ENCODE results near the gene ACER3. TPM values are rescaled to one million over a fixed set of nuclear protein-coding genes. Genes with fewer than 3 reads are reported as not detected.

ACER3 gene
- polyA plus RNA-seq, 3 donors, result 22.9 to 45.4 (median 23.6) TPM

GRCh38 chr11:76889411-76889975 is 28.8 kb downstream of the ACER3 start:
- no peak overlapping the region for H2AFZ ChIP-seq (ENCODE audit: insufficient read depth, low read depth, low read length, poor library complexity, severe bottlenecking)
- no peak overlapping the region for H3K27ac Mint-ChIP-seq
- H3K4me1 Mint-ChIP-seq, result peaks cover 29% of the 10 kb centered on the region
- peaks cover 11 to 14% of the 10 kb centered on the region in 2 donors for H3K36me3 Mint-ChIP-seq
- no peak overlapping the region for H3K4me2 ChIP-seq (replicated peaks; ENCODE audit: extremely low read depth, low read length, poor library complexity, severe bottlenecking)
- DNase-seq, result no peak
- peaks cover 13 to 14% of the 10 kb centered on the region in 2 donors for H3K4me1 ChIP-seq (ENCODE audit: control insufficient read depth in 1 of 2, insufficient read depth in 2 of 2, low read length in 2 of 2)
- H3K9ac ChIP-seq (ENCODE audit: insufficient read depth, low read length, poor library complexity, severe bottlenecking), result no peak overlapping the region
- H3K4me3 ChIP-seq (replicated peaks in 1 of 3; ENCODE audit: low read depth in 2 of 3, low read length in 3 of 3), result no peak overlapping the region
- peaks cover 99% of the 10 kb centered on the region for H4K20me1 ChIP-seq (ENCODE audit: insufficient read depth, low read length)
- no peak overlapping the region for H3K27ac ChIP-seq (ENCODE audit: low read depth in 1 of 2, low read length in 2 of 2)
- no peaks in the 10 kb centered on the region for H3K9me3 Mint-ChIP-seq
- TF ChIP-seq, protein P1, sequence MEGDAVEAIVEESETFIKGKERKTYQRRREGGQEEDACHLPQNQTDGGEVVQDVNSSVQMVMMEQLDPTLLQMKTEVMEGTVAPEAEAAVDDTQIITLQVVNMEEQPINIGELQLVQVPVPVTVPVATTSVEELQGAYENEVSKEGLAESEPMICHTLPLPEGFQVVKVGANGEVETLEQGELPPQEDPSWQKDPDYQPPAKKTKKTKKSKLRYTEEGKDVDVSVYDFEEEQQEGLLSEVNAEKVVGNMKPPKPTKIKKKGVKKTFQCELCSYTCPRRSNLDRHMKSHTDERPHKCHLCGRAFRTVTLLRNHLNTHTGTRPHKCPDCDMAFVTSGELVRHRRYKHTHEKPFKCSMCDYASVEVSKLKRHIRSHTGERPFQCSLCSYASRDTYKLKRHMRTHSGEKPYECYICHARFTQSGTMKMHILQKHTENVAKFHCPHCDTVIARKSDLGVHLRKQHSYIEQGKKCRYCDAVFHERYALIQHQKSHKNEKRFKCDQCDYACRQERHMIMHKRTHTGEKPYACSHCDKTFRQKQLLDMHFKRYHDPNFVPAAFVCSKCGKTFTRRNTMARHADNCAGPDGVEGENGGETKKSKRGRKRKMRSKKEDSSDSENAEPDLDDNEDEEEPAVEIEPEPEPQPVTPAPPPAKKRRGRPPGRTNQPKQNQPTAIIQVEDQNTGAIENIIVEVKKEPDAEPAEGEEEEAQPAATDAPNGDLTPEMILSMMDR (IDR thresholded peaks at IDR 0.05), result no peak
- peaks cover 3 to 22% of the 10 kb centered on the region in 2 donors for H3K36me3 ChIP-seq (replicated peaks in 1 of 2; ENCODE audit: control insufficient read depth in 1 of 2, insufficient read depth in 2 of 2, low read length in 2 of 2)
- no CpG with 5 or more reads among the region's 1 CpG for WGBS (ENCODE audit: insufficient coverage)
- H3K4me3 Mint-ChIP-seq, result no peak overlapping the region
- H3K27me3 Mint-ChIP-seq (ENCODE audit: low read depth in 3 of 3), result no peaks in the 10 kb centered on the region
- H3K27me3 ChIP-seq (ENCODE audit: control insufficient read depth in 2 of 2, insufficient read depth in 2 of 2, low read length in 2 of 2), result no peaks in the 10 kb centered on the region
- H3K79me2 ChIP-seq (ENCODE audit: insufficient read depth, low read length), result peaks cover 89% of the 10 kb centered on the region
- no peaks in the 10 kb centered on the region for H3K9me3 ChIP-seq (replicated peaks in 1 of 2; ENCODE audit: control insufficient read depth in 1 of 2, insufficient read depth in 1 of 2, low read length in 2 of 2)
- intact Hi-C loops (cut with micrococcal nuclease), result no loop called here

GRCh38 chr11:76890329-76890728 is 29.6 kb downstream of the ACER3 start:
- Histone ChIP-seq H3K9ac (ENCODE audit: insufficient read depth, low read length, poor library complexity, severe bottlenecking) (no peak overlapping the region), H2AFZ (ENCODE audit: insufficient read depth, low read depth, low read length, poor library complexity, severe bottlenecking) (no peak overlapping the region), H3K79me2 (ENCODE audit: insufficient read depth, low read length) (peaks cover 86% of the 10 kb centered on the region), H3K27ac (ENCODE audit: low read depth in 1 of 2, low read length in 2 of 2) (no peak overlapping the region), H3K4me3 (replicated peaks in 1 of 3; ENCODE audit: low read depth in 2 of 3, low read length in 3 of 3) (no peak overlapping the region), H4K20me1 (ENCODE audit: insufficient read depth, low read length) (peaks cover 99% of the 10 kb centered on the region), H3K27me3 (ENCODE audit: control insufficient read depth in 2 of 2, insufficient read depth in 2 of 2, low read length in 2 of 2) (no peaks in the 10 kb centered on the region), H3K9me3 (replicated peaks in 1 of 2; ENCODE audit: control insufficient read depth in 1 of 2, insufficient read depth in 1 of 2, low read length in 2 of 2) (no peaks in the 10 kb centered on the region), H3K4me2 (replicated peaks; ENCODE audit: extremely low read depth, low read length, poor library complexity, severe bottlenecking) (no peak overlapping the region), H3K4me1 (ENCODE audit: control insufficient read depth in 1 of 2, insufficient read depth in 2 of 2, low read length in 2 of 2) (peaks cover 6% of the 10 kb centered on the region in 2 donors), H3K36me3 (replicated peaks in 1 of 2; ENCODE audit: control insufficient read depth in 1 of 2, insufficient read depth in 2 of 2, low read length in 2 of 2) (peaks cover 3 to 22% of the 10 kb centered on the region in 2 donors)
- H3K36me3 Mint-ChIP-seq, result peaks cover 11 to 14% of the 10 kb centered on the region in 2 donors
- TF ChIP-seq, protein P1 (IDR thresholded peaks at IDR 0.05), result no peak
- DNase-seq, result no peak
- intact Hi-C loops (cut with micrococcal nuclease), result loop anchor here in 1 of 2 donors (10.0 kb wide), 1 partner anchor 156 kb away; no protein-coding TSS in a partner anchor
- WGBS (ENCODE audit: insufficient coverage), result no CpG with 5 or more reads among the region's 3 CpGs
- H3K27ac Mint-ChIP-seq, result no peak overlapping the region
- H3K4me1 Mint-ChIP-seq, result peaks cover 24% of the 10 kb centered on the region
- H3K27me3 Mint-ChIP-seq (ENCODE audit: low read depth in 3 of 3), result no peaks in the 10 kb centered on the region
- no peak overlapping the region for H3K4me3 Mint-ChIP-seq
- no peaks in the 10 kb centered on the region for H3K9me3 Mint-ChIP-seq

Measured in CD14-positive monocyte (primary cell).